ENCODE data around the gene OSBPL10.

DNA sequence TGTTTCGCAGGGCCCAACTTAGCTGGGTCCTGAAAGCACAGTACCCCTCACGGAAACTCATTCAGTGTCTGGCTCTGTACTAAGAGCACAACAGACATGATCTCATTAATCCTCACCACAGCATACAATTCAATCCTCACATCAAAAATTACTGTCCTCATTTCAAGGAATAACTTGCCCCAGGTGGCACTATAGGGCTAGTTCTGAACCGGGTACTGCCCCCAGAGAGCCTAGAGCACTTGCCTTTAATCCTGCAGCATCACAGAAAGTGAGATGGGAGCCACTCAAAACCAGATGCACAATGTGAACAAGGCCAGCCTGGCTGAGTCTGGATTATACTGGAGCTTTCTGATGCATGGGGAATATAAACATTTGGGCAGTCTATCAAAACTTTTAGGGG, 122.6 kb downstream of the OSBPL10 start:
- TF ChIP-seq, protein P1, sequence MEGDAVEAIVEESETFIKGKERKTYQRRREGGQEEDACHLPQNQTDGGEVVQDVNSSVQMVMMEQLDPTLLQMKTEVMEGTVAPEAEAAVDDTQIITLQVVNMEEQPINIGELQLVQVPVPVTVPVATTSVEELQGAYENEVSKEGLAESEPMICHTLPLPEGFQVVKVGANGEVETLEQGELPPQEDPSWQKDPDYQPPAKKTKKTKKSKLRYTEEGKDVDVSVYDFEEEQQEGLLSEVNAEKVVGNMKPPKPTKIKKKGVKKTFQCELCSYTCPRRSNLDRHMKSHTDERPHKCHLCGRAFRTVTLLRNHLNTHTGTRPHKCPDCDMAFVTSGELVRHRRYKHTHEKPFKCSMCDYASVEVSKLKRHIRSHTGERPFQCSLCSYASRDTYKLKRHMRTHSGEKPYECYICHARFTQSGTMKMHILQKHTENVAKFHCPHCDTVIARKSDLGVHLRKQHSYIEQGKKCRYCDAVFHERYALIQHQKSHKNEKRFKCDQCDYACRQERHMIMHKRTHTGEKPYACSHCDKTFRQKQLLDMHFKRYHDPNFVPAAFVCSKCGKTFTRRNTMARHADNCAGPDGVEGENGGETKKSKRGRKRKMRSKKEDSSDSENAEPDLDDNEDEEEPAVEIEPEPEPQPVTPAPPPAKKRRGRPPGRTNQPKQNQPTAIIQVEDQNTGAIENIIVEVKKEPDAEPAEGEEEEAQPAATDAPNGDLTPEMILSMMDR (IDR thresholded peaks at IDR 0.05) = peak; percentile 59
- no peak for TF ChIP-seq EZH2 (IDR thresholded peaks at IDR 0.05; ENCODE audit: borderline replicate concordance, insufficient read depth, low read depth, low read length, poor library complexity, severe bottlenecking)

Measured in B cell (primary cell).